ENCODE data around the gene MALL.
"Not testable (repeated sequence)": the region's sequence is repeated elsewhere in the genome, so short reads cannot be mapped to it uniquely, and the experiment has no call there.

MALL gene

DNA sequence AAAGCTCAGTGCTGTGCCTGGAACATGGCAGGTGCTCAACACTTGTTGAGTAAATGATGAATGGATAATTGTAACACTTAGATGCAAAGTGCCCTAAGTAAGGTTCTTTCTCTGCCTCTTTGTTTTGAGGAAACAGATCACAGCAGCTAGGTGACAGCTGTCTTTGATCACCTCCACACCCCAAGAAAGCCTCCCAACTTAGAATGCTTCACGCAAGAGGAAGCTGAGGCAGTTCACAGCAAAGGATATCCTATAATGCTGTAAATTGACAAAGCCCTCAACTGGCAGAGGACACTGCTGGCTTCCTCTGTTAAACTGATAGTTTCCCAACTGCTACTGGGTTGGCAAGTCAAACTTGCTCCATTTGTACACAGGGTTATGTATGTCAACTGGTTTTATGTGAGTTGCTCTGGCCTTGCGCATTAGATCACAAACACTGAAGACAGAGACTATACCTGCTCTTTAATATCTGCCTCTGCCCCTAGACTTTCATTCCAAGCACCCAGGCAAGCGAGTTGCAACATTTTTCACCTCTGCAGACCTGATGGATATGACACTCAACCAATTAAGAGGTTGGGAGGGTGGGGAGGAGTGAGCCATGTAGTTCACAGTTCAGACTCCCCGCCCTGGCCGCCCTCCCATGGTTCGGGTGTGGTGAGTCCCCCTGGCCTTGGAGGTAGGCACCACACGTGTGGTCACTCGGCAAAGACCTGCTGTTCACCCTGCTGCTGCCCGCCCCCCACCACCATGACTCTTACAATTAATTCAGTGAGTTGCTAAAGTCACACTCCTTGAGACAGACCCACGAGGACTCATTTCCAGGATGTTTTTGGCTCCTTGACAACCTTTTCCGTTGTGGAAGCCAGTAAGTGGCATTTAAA, 4.8 kb upstream of the MALL start:
- DNase-seq (ENCODE audit: low read depth): no peak

DNA sequence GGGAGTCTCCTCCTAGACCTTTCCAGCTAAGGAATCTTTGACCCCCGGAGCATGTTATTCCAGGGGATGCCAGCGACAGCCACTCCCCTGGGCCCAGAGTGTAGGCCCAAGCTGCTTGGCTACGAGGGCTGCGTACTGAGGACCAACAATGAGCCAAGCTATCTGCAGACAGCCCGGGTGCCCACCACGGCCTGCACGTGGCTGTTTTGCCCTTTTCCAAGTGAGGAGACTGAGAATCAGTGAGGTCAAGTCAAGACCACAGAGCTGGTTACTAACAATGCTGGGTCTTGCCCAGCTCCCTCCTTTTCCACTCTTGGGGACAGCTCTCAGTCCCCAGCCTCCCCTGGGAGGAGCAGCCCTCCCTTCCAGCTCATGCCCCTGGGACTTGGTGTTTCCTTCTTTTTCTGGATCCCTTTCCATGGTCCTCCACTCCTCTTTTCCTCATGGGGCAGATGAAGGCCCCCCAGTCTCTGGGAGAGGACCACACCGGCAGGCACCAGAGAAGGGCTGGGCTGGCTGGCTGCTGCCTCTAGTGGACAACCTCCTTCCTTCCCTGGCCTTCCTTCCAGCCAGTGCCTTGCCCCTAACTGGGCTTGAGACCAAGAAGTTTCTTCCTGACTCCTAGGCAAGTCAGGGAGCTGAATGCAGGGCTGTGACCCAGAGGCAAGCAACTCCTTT, 550 bp upstream of the MALL start:
- DNase-seq (ENCODE audit: low read depth): no peak

GRCh38 chr2:110114831-110115255, 779 bp downstream of the MALL start:
- DNase-seq (ENCODE audit: low read depth): no peak

- no peak for DNase-seq (ENCODE audit: low read depth)
These were observed 1.5 kb downstream of the MALL start for GRCh38 chr2:110113961-110114591.

- DNase-seq (ENCODE audit: low read depth): not testable (repeated sequence)
These were observed 7.3 kb downstream of the MALL start for GRCh38 chr2:110108291-110108690.

- DNase-seq (ENCODE audit: low read depth): no peak
These were observed 8.2 kb downstream of the MALL start for GRCh38 chr2:110107092-110108079.

GRCh38 chr2:110106642-110107041, 9.0 kb downstream of the MALL start:
- no peak for DNase-seq (ENCODE audit: low read depth)

DNA sequence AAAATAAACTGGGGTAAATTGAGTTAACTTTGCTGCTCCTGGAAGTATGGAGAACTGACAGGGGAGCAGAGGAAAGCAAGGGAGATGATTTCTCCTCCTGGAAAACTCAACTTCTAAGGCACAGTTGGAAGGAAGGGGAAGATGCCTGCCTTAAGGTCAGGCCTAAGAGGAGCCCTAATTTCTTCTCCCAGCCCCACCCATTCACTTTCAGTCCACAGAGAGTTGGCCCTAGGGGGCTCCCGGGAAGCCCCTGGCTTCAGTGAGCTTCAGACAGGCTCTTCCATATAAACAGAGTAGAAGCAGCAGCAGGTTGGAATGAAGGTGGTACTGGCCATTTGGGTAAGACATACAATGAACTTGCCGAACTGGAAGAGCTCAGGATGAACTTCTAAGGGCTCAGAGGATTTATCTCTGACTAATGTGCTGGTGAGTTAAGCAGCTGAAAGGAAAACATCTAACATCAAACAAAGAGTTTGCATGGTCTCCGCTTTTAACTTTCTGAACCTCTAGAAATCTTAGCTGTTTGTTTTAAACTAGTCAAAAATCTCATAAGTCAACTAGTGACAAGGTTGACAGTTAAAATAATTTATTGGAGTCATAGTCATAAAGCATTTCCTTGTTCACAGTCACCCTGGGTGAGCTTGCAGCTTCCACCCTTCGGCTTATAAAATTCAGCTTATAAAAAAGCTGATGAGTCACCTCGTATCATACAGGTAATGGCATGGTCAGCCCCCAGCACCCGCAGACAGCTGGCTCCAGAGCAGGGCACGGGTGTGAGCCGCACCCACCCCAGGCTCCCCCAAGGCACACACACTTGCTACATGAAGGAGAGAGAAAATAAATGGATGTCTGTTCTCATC, 9.8 kb downstream of the MALL start:
- no peak for DNase-seq (ENCODE audit: low read depth)

DNA sequence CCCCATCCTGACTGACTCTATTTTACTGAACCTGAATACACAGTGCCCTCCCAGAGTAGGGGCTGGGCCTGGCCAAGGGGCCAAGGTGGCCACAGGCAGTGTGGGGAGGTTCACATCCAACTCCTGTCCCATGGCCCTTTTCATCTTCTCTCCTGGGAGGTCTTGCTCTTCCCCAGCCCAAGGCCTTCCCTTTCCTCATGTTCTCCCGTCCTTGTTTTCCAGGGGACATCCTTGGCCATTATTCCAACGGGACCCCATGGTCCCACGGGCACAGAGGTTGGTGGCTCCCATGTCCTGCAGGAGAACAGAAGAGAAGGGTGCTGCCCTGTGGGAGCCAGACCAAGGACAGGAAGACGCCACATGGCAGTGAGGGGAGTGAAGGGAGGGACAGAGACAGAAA, 10.4 kb downstream of the MALL start:
- DNase-seq (ENCODE audit: low read depth): no peak

DNA sequence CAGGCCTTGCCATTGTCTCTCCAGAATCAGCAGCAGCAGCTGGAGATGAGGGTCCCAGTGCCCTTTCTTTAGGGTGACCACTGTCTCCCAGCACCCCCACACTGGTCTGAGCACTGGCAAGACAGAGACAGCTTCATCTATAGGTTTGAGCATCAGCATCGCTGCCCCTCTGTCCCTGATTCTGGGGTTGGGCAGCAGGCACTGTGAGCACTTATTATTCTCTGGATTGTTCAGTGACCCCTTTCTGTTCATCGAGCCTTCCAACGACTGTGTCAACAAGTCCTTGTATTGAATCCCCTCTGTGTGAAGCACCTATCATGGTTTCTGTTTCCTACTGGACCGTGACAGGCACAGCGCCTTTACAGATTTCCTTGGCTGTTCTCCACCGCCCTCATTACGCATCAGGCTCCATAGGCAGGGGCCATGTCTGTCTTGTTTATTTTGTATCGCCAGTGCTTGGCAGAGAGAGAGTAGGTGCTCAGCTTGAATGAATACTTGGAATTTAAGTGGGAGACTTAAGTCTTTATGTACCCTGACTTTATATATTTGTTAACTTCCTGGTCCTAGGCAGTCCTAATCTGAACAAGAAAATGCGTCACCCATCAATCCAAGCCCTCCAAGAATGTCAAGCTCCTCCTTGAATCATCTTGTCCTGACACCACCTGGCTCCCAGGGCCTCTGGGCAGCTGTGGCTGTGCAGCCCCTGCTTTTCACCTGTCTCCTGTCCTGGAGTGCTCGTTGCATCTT, 11.4 kb downstream of the MALL start:
- DNase-seq (ENCODE audit: low read depth): no peak

DNA sequence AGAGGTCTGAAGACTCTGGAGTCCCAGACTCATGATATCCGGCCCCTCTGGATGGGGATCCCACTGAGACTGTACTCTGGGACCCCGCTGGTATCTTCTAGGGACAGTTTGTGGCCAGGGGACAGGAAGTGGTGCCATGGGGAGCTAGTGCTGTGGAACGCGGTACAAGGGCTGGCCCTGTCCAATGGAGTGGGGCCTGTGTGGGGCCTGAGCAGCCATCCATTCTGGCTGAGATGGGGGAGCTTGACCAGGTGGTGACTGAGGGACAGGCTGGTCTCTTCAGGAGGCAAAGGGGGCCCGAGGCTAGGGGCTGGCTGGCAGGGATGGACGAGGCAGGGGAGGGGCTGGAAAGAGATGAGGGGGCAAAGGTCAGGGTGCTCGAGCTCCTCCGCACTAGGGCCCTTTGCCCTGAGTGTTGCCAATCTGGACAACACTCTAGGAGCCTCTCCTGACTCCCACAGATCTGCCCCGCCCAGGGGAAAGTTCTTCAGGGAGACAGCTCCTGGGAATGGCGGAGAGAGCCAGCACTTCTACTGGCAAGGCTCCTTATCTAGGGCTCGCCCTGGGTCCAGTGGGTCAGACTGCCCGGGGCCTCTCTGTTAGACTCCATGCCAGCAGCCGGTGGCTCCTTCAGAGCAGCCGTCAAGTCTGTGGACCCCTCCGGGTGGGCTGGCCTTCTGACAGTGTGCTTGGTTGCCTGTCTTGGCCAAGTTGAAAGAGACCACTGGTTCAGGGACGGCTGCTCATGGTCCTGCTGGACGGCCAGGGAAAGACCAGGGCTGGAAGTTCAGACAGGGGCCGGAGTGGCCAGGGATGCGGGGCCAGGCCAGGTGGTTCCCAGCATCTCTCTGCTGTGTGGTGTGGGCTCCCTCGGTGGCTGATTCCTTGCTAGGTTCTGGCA, 12.3 kb downstream of the MALL start:
- no peak for DNase-seq (ENCODE audit: low read depth)

DNA sequence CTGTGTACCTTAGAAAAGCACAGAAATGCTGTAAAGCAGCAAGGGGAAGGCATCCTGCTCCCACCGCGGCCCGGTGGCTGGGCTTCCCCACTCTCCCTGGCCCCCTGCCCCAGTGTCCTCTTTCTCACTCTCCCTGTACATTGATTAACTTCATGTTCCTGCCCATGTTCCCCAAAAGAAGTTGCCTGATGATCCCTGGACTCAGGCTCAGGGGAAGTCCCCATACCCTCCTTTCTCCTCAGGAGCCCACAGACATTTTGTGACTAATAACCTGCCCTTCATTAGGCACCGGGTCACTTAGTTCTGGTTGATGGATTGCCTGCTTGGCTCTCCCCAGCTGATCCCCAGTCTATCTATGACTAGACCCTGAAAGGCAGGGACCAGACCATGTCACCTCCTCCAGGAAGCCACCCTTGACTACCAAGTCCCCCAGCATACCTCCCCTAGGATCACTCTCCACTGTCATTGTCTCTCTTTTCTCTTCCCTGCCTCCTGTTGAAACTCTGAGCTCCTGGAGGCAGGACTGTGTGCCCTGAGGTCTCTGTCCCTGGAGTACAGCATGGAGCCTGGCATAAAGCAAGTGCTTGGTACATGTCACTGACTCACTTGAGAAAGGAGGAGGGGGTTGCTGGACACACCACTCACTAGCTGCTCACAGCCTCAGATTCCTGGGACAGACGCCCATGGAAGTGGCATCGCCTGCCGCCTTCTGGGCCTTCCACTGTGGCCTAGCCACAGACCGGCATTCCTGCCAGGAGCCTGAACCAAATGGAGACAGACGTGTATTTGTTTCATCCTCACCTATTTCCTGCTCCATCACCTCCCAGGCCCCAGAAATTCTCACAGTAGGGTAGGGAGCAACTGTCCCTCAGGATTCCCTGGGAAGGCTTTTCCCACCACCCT, 13.5 kb downstream of the MALL start:
- no peak for DNase-seq (ENCODE audit: low read depth)

DNA sequence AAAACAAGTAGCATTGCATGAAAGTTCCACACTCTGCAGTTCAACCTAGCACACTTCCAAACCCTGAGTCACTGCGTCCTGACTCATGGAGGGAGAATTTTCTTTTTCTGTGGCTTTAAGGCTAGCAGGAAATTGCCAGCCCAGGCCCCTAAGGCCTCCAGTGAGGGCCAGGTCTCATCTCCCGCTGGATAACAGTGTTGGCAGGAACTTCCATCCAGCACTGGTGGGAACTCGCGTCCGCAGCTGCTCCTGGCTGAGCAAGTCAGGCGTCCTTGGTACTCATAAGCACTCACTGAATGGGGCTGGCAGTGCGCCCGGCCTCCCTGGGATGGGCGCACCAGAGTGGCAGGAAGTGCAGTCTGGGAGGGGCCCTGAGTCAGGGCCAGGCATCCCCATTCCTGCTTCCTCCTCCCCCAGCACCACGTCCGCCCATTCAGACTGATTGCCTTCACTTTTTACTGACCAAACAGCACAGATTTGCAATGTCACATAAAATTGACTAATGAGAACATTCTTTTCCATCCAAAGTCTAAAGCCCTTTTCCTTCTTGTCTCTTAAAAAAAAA, 14.3 kb downstream of the MALL start:
- DNase-seq (ENCODE audit: low read depth): no peak

DNA sequence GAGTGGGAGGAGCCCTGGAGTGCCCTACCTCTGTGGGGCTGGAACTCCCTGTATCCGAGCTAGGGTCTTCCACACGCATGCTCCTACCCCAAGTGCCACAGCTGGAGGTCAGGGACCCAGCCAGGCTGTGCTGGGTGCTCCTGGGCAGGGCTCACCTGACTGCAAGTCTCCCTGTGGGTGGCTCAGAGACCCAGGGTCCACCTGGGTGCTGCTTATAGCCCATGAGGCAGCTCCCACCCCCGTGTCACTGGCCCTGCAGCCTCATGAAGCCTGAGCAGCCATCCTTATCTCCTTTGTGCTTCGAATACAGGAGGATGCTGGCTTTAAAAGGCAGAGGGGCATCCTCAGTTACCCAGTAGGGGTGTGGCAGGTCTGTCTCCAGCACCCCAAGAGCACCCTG, 14.7 kb downstream of the MALL start:
- not testable (repeated sequence) for DNase-seq (ENCODE audit: low read depth)

GRCh38 chr2:110100480-110100879, 15.1 kb downstream of the MALL start:
- no peak for DNase-seq (ENCODE audit: low read depth)

DNA sequence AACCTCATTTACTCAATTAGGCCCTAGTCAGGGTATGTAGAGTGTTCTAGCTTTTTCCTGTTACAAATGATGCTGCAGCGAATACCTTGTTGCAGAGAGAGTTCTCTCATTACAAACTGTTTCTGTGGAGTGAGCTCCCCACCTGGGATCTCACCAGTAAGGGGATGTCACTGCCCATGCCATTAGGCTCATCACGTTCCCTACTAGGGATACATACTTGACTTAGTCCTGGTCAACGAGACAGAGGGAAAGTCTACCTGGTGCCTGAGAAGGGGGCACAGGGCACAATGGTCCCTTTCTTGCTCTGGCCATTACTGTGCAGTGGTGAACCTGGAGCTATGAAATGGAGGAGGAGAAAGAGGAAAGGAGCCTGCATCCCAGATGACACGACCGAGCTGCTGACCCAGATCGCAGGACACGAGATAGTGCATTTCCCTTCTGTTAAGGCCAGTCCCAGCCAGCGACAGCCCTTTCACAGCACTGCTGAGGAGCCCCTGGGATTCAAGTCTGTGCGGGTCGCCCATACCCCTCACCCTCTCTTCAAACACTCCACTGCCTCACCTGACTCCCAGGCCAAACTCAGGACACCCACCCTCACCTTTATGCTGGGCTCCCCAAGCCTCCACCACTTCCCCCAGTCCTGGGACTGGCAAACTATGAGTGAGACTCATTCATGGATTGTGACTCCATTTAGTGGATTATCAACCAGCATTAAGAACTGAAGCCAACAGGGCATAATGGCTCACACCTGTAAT, 16.0 kb downstream of the MALL start:
- no peak for DNase-seq (ENCODE audit: low read depth)

- no peak for DNase-seq (ENCODE audit: low read depth)
These were observed 16.6 kb downstream of the MALL start for GRCh38 chr2:110099038-110099425.
